ENCODE data around the gene ENHO. TPM values are rescaled to one million over a fixed set of nuclear protein-coding genes. Genes with fewer than 3 reads are reported as not detected.

ENHO gene
- total and polyA plus RNA-seq, 10 of the 15 experiments (the other 5 are each of a cell fraction or from before 2014, with no cell fraction given), result not detected

- H3K36me3 ChIP-seq (ENCODE audit: control insufficient read depth in 2 of 2, insufficient read depth in 2 of 2, low read length in 1 of 2), result no peaks in the 10 kb centered on the region
- in situ Hi-C loops (cut with MboI) (no loop called here), intact Hi-C loops (cut with micrococcal nuclease; ENCODE audit: unreplicated experiment) (no loop called here)
- no peak overlapping the region for H3K4me2 ChIP-seq (ENCODE audit: control insufficient read depth, insufficient read depth)
- H3K9me3 ChIP-seq (replicated peaks; ENCODE audit: control insufficient read depth, insufficient read depth, low read length), result no peaks in the 10 kb centered on the region
- no peak for ATAC-seq
- BruUV-seq (replicated peaks), result no TSS peak
- no peaks in the 10 kb centered on the region for H3K4me1 ChIP-seq (ENCODE audit: control insufficient read depth, insufficient read depth, low read length)
- ChIA-PET CTCF (interaction anchor here (1.2 kb wide), 1 partner anchor 9 kb away, joined by 3 read pairs; no protein-coding TSS in a partner anchor), RAD21 (ENCODE audit: unreplicated experiment) (no interaction called here), POLR2A (no interaction called here), SMC1A (ENCODE audit: uncharacterized antibody, unreplicated experiment) (no interaction called here)
- no peak overlapping the region for H3K4me3 ChIP-seq
- H3K27me3 ChIP-seq (replicated peaks in 1 of 2; ENCODE audit: control insufficient read depth in 2 of 2, insufficient read depth in 2 of 2, low read length in 1 of 2), result peaks cover 4 to 18% of the 10 kb centered on the region in 2 experiments; a peak in 3 of 4 replicates
- H2AFZ ChIP-seq (ENCODE audit: control insufficient read depth, low read depth, low read length), result no peak overlapping the region
- TF ChIP-seq NR2C1 (IDR thresholded peaks at IDR 0.05), result no peak
- no peak for TF ChIP-seq TCF12 (IDR thresholded peaks at IDR 0.05; ENCODE audit: low read depth, low read length)
- no peak for TF ChIP-seq TAF1 (IDR thresholded peaks at IDR 0.05; ENCODE audit: borderline replicate concordance, low read depth, low read length)
- TF ChIP-seq, protein P1, sequence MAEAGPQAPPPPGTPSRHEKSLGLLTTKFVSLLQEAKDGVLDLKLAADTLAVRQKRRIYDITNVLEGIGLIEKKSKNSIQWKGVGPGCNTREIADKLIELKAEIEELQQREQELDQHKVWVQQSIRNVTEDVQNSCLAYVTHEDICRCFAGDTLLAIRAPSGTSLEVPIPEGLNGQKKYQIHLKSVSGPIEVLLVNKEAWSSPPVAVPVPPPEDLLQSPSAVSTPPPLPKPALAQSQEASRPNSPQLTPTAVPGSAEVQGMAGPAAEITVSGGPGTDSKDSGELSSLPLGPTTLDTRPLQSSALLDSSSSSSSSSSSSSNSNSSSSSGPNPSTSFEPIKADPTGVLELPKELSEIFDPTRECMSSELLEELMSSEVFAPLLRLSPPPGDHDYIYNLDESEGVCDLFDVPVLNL (IDR thresholded peaks at IDR 0.05; ENCODE audit: low read depth, low read length), result no peak
- TF ChIP-seq CBFB (IDR thresholded peaks at IDR 0.05; ENCODE audit: low read depth), result no peak
- TF ChIP-seq STAT3 (IDR thresholded peaks at IDR 0.05; ENCODE audit: low read depth, low read length), result no peak
- TF ChIP-seq CHD4 (IDR thresholded peaks at IDR 0.05), result no peak
- TF ChIP-seq TCF3 (IDR thresholded peaks at IDR 0.05; ENCODE audit: borderline replicate concordance, insufficient read depth, low read depth, low read length), result no peak
- TF ChIP-seq ZBTB11 (CRISPR knock-in tag; IDR thresholded peaks at IDR 0.05), result no peak
- TF ChIP-seq SUPT20H (IDR thresholded peaks at IDR 0.05; ENCODE audit: borderline replicate concordance, control insufficient read depth, low read depth, low read length), result no peak
- no peak for TF ChIP-seq ZNF24 (IDR thresholded peaks at IDR 0.05)
- no peak for TF ChIP-seq RFX5 (IDR thresholded peaks at IDR 0.05; ENCODE audit: low read depth, low read length)
- no peak for TF ChIP-seq STAT1 (conservative IDR thresholded peaks at IDR 0.05)
- TF ChIP-seq ASH2L (IDR thresholded peaks at IDR 0.05; ENCODE audit: borderline replicate concordance, low read depth), result no peak
- no peak for TF ChIP-seq TCF7 (IDR thresholded peaks at IDR 0.05; ENCODE audit: borderline replicate concordance)
- TF ChIP-seq HDAC6 (IDR thresholded peaks at IDR 0.05; ENCODE audit: unreplicated experiment), result no peak
- TF ChIP-seq MTA2 (IDR thresholded peaks at IDR 0.05; ENCODE audit: low read depth), result no peak
- no peak for TF ChIP-seq GATAD2B (conservative IDR thresholded peaks at IDR 0.05; ENCODE audit: low read depth)
- H3K27ac ChIP-seq (ENCODE audit: control insufficient read depth, insufficient read depth), result no peak overlapping the region
- H3K9ac ChIP-seq (ENCODE audit: control insufficient read depth, insufficient read depth, low read length), result no peak overlapping the region
- H4K20me1 ChIP-seq (ENCODE audit: control insufficient read depth, insufficient read depth), result no peaks in the 10 kb centered on the region; the same call in 1 of the 2 replicates
- FAIRE-seq, result no peak
- DNase-seq (ENCODE audit: low read depth, low spot score), result no peak
- 0% methylated on average over 2 of the region's 2 CpGs for WGBS (ENCODE audit: insufficient coverage, insufficient replicate concordance, low lambda C conversion rate, missing lambda C conversion rate)
- H3K79me2 ChIP-seq (ENCODE audit: control insufficient read depth, insufficient read depth, low read length), result no peaks in the 10 kb centered on the region
Measured at GRCh38 chr9:34491596-34491995, 31.2 kb downstream of the ENHO start.

Data from GM12878 (cell line).